ENCODE results near the gene AKAP7.

The AKAP7 gene

GRCh38 chr6:131112249-131112648, 23.0 kb upstream of the AKAP7 start:
- no peak overlapping the region for H3K27ac ChIP-seq
- no peak overlapping the region for H3K4me3 ChIP-seq
- H3K4me1 ChIP-seq: peaks cover 0 to 7% (median 5%) of the 10 kb centered on the region in 10 experiments; a peak in 9 of 20 replicates
- H3K9me3 ChIP-seq (replicated peaks in 1 of 11): peaks cover 0 to 3% (median 2%) of the 10 kb centered on the region in 11 experiments; a peak in 6 of 22 replicates
- no peaks in the 10 kb centered on the region for H3K36me3 ChIP-seq
- no peak for TF ChIP-seq Cebpa-rat (IDR thresholded peaks at IDR 0.05)
- no peak overlapping the region for H3K9ac ChIP-seq
- H3K27me3 ChIP-seq: no peaks in the 10 kb centered on the region
- H3K4me2 ChIP-seq: no peak overlapping the region
- H4K20me1 ChIP-seq: no peaks in the 10 kb centered on the region

DNA sequence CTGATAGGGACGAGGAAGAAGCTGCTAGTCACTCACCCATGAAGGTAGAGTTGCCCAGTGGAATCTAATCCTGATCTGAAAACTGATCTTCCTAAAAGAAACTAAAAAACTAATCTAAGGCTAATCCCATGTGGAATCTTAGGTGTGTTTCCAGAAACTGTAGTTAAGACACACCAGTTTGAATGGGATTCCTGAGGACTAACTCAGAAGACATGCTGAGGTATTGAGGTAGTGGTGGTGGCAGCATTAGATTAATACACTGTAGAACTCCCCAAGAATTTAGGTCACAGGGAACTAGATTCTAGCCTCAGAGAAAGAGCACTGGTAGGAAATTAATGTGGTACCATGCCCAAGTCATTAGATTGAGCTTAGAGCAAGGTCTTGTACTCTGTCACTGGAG, 19.6 kb upstream of the AKAP7 start:
- H3K9me3 ChIP-seq (replicated peaks in 1 of 11): peaks cover 0 to 8% (median 4%) of the 10 kb centered on the region in 11 experiments; a peak in 6 of 22 replicates
- no peak overlapping the region for H3K4me2 ChIP-seq
- H3K4me3 ChIP-seq: no peak overlapping the region
- H3K27me3 ChIP-seq: no peaks in the 10 kb centered on the region
- H3K4me1 ChIP-seq: peaks cover 0 to 13% (median 11%) of the 10 kb centered on the region in 10 experiments; a peak in 9 of 20 replicates
- no peak for TF ChIP-seq Cebpa-rat (IDR thresholded peaks at IDR 0.05)
- no peaks in the 10 kb centered on the region for H3K36me3 ChIP-seq
- H3K9ac ChIP-seq: no peak overlapping the region
- H4K20me1 ChIP-seq: no peaks in the 10 kb centered on the region
- H3K27ac ChIP-seq: no peak overlapping the region

- Histone ChIP-seq H3K4me1 (peaks cover 0 to 13% (median 11%) of the 10 kb centered on the region in 10 experiments; a peak in 9 of 20 replicates), H3K27ac (no peak overlapping the region), H3K4me3 (no peak overlapping the region), H4K20me1 (no peaks in the 10 kb centered on the region), H3K4me2 (no peak overlapping the region), H3K36me3 (no peaks in the 10 kb centered on the region), H3K9ac (no peak overlapping the region), H3K9me3 (replicated peaks in 1 of 11) (peaks cover 0 to 8% (median 4%) of the 10 kb centered on the region in 11 experiments; a peak in 6 of 22 replicates), H3K27me3 (no peaks in the 10 kb centered on the region)
- no peak for TF ChIP-seq Cebpa-rat (IDR thresholded peaks at IDR 0.05)
These were observed 18.9 kb upstream of the AKAP7 start for GRCh38 chr6:131116321-131116720.

- no peak overlapping the region for H3K4me3 ChIP-seq
- peaks cover 0 to 8% (median 4%) of the 10 kb centered on the region in 11 experiments; a peak in 6 of 22 replicates for H3K9me3 ChIP-seq (replicated peaks in 1 of 11)
- no peaks in the 10 kb centered on the region for H3K27me3 ChIP-seq
- H3K4me1 ChIP-seq: peaks cover 0 to 13% (median 11%) of the 10 kb centered on the region in 10 experiments; a peak in 9 of 20 replicates
- no peaks in the 10 kb centered on the region for H3K36me3 ChIP-seq
- H3K27ac ChIP-seq: no peak overlapping the region
- TF ChIP-seq Cebpa-rat (IDR thresholded peaks at IDR 0.05): no peak
- no peak overlapping the region for H3K4me2 ChIP-seq
- H4K20me1 ChIP-seq: no peaks in the 10 kb centered on the region
- no peak overlapping the region for H3K9ac ChIP-seq
These were observed 18.4 kb upstream of the AKAP7 start for GRCh38 chr6:131116755-131117360.

- H3K9ac ChIP-seq: no peak overlapping the region
- H3K4me1 ChIP-seq: peaks cover 0 to 13% (median 11%) of the 10 kb centered on the region in 10 experiments; a peak in 9 of 20 replicates
- no peak for TF ChIP-seq Cebpa-rat (IDR thresholded peaks at IDR 0.05)
- H3K27me3 ChIP-seq: no peaks in the 10 kb centered on the region
- H3K9me3 ChIP-seq (replicated peaks in 1 of 11): peaks cover 0 to 8% (median 4%) of the 10 kb centered on the region in 11 experiments; a peak in 6 of 22 replicates
- H3K4me3 ChIP-seq: peak overlapping the region in 1 of 10 experiments; percentile 14; a peak in 1 of 20 replicates
- H3K36me3 ChIP-seq: no peaks in the 10 kb centered on the region
- H3K4me2 ChIP-seq: peak overlapping the region in 8 of 11 experiments; percentile 12 to 67 (median 31); a peak in 13 of 22 replicates
- peak overlapping the region in 1 of 11 experiments; percentile 3; a peak in 3 of 22 replicates for H3K27ac ChIP-seq
- no peaks in the 10 kb centered on the region for H4K20me1 ChIP-seq
These were observed 17.4 kb upstream of the AKAP7 start for GRCh38 chr6:131117878-131118277.

DNA sequence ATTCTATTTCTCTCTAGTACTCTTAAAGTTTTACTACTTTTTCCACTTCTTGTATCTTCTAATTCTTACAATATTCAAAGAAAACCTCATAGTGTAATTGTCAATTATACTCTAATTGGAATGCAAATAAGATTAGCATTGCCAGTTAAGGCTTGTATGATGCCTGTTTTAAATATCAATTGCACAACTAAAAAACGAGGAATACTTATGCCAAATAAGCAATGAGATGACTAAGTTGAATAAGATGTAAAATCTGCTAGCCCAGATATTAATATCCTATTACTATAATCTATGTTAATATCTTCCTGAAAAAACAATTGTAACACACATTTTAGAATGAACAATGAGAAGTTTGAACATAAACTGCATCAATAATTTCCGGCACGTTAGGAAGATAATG, 13.3 kb upstream of the AKAP7 start:
- Histone ChIP-seq H3K27me3 (no peaks in the 10 kb centered on the region), H3K4me1 (peaks cover 4 to 14% (median 11%) of the 10 kb centered on the region in 10 experiments; a peak in 10 of 20 replicates), H3K27ac (no peak overlapping the region), H3K4me3 (no peak overlapping the region), H3K36me3 (no peaks in the 10 kb centered on the region), H3K4me2 (no peak overlapping the region), H4K20me1 (no peaks in the 10 kb centered on the region), H3K9ac (no peak overlapping the region), H3K9me3 (replicated peaks in 1 of 11) (peaks cover 0 to 21% (median 4%) of the 10 kb centered on the region in 11 experiments; a peak in 7 of 22 replicates)
- TF ChIP-seq Cebpa-rat (IDR thresholded peaks at IDR 0.05): no peak

- Histone ChIP-seq H3K9ac (no peak overlapping the region), H3K9me3 (replicated peaks in 1 of 11) (peaks cover 0 to 16% (median 0%) of the 10 kb centered on the region in 11 experiments; a peak in 5 of 22 replicates), H4K20me1 (no peaks in the 10 kb centered on the region), H3K4me3 (no peak overlapping the region), H3K27ac (no peak overlapping the region), H3K36me3 (no peaks in the 10 kb centered on the region), H3K27me3 (no peaks in the 10 kb centered on the region), H3K4me1 (peaks cover 4 to 14% (median 10%) of the 10 kb centered on the region in 10 experiments; a peak in 10 of 20 replicates), H3K4me2 (no peak overlapping the region)
- TF ChIP-seq Cebpa-rat (IDR thresholded peaks at IDR 0.05): no peak
These were observed 12.8 kb upstream of the AKAP7 start for GRCh38 chr6:131122516-131122915.

DNA sequence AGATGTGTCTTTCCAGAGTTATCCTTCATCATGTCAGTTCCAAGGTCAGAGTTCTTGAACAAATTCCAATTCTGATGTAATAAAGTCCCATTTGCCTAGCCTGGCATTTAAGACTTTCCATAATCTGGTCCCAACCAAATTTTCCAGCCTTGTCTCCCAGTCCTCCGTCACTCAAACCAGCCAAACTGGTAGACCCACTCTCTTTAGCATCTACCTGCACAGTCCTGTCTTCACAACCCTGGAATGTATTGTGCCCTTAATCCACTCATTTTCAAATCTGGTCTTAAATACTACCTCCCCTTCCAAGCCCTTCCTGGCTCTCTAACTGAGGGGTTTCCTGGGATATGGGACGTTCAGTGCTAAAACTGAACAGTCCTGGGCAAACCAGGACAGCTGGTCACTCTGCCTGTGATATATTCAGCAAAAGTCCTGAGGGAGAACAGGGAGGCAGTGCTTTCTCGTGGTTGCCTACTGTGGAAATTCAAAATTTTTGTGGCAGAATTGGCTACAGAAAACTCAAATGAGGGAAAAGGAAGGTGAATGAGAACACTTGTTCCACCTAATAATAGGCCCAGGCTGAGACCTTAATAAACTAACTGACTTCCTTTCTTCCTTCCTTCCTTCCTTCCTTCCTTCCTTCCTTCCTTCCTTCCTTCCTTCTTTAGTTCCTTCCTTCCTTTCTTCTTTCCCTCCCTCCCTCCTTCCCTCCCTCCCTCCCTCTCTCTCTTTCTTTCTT, 10.8 kb upstream of the AKAP7 start:
- TF ChIP-seq Cebpa-rat (IDR thresholded peaks at IDR 0.05): no peak
- H3K4me1 ChIP-seq: peaks cover 0 to 5% (median 0%) of the 10 kb centered on the region in 10 experiments; a peak in 2 of 20 replicates
- H4K20me1 ChIP-seq: no peaks in the 10 kb centered on the region
- no peak overlapping the region for H3K9ac ChIP-seq
- peak overlapping the region in 4 of 11 experiments; percentile 0 to 41 (median 22); a peak in 5 of 22 replicates for H3K4me2 ChIP-seq
- H3K27ac ChIP-seq: no peak overlapping the region
- peaks cover 0 to 14% (median 0%) of the 10 kb centered on the region in 11 experiments; a peak in 3 of 22 replicates for H3K9me3 ChIP-seq (replicated peaks in 1 of 11)
- no peak overlapping the region for H3K4me3 ChIP-seq
- no peaks in the 10 kb centered on the region for H3K36me3 ChIP-seq
- no peaks in the 10 kb centered on the region for H3K27me3 ChIP-seq

GRCh38 chr6:131125431-131125830, 9.8 kb upstream of the AKAP7 start:
- Histone ChIP-seq H3K27me3 (no peaks in the 10 kb centered on the region), H3K27ac (no peak overlapping the region), H3K9me3 (replicated peaks in 1 of 11) (peaks cover 0 to 14% (median 0%) of the 10 kb centered on the region in 11 experiments; a peak in 3 of 22 replicates), H3K4me1 (peaks cover 0 to 5% (median 0%) of the 10 kb centered on the region in 10 experiments; a peak in 2 of 20 replicates), H4K20me1 (no peaks in the 10 kb centered on the region), H3K36me3 (no peaks in the 10 kb centered on the region), H3K4me3 (no peak overlapping the region), H3K4me2 (no peak overlapping the region), H3K9ac (no peak overlapping the region)
- TF ChIP-seq Cebpa-rat (IDR thresholded peaks at IDR 0.05): no peak
